Measurements from ENCODE around the gene PUS7L. TPM values are rescaled to one million over a fixed set of nuclear protein-coding genes. Genes with fewer than 3 reads are reported as not detected.

PUS7L gene
- total RNA-seq, 1 experiment from 2014 or later = 16.2 TPM

- CTCF ChIA-PET = interaction anchor here (1.0 to 1.1 kb wide), 2 partner anchors 71 to 77 kb away, joined by 5 to 6 read pairs; no protein-coding TSS in a partner anchor
- Histone ChIP-seq H3K9me3 (ENCODE audit: low read depth, low read length, poor library complexity, severe bottlenecking) (no peaks in the 10 kb centered on the region), H3K4me3 (ENCODE audit: low read depth, low read length, poor library complexity, severe bottlenecking) (peak within 1 kb of the TSS; percentile 92), H3K27me3 (replicated peaks; ENCODE audit: insufficient read depth, low read depth, low read length, poor library complexity) (no peaks in the 10 kb centered on the region), H3K4me1 (ENCODE audit: insufficient read depth, low read length, poor library complexity, severe bottlenecking) (peaks cover 15% of the 10 kb centered on the region), H3K36me3 (ENCODE audit: insufficient read depth, low read length, poor library complexity, severe bottlenecking) (peaks cover 10% of the 10 kb centered on the region), H3K27ac (ENCODE audit: low read depth, low read length, poor library complexity, severe bottlenecking) (peak within 1 kb of the TSS; percentile 97)
- TF ChIP-seq EZH2 (IDR thresholded peaks at IDR 0.05; ENCODE audit: borderline replicate concordance, low read depth, low read length, poor library complexity, severe bottlenecking) (no peak), CTCF (conservative IDR thresholded peaks at IDR 0.05; ENCODE audit: low read depth, low read length) (peak; percentile 27; the same call in 1 of the 2 replicates)
- intact Hi-C loops (cut with micrococcal nuclease; ENCODE audit: unreplicated experiment) = no loop called here
- POLR2A ChIA-PET (ENCODE audit: low non-redundant PET) = no interaction called here
- DNase-seq (ENCODE audit: low spot score) = peak; percentile 90
- no TSS peak for BruUV-seq (replicated peaks)
These were observed 47.5 kb upstream of the PUS7L start, which contains the start of gene TWF1 for GRCh38 chr12:43805860-43806736. Gene TWF1, minus strand, starts transcription at chr12:43806317. Its CDS starts 72 bp downstream, at chr12:43806245.

- TSS peak; percentile 38 for BruUV-seq (replicated peaks)
- CTCF ChIA-PET = interaction anchor here (0.6 to 1.1 kb wide), 3 partner anchors 71 to 1015 kb away, joined by 3 to 6 read pairs (median 5); no protein-coding TSS in a partner anchor
- Histone ChIP-seq H3K9me3 (ENCODE audit: low read depth, low read length, poor library complexity, severe bottlenecking) (no peaks in the 10 kb centered on the region), H3K4me3 (ENCODE audit: low read depth, low read length, poor library complexity, severe bottlenecking) (peak overlapping the region; percentile 92), H3K27ac (ENCODE audit: low read depth, low read length, poor library complexity, severe bottlenecking) (peak overlapping the region; percentile 97), H3K4me1 (ENCODE audit: insufficient read depth, low read length, poor library complexity, severe bottlenecking) (peaks cover 15% of the 10 kb centered on the region), H3K36me3 (ENCODE audit: insufficient read depth, low read length, poor library complexity, severe bottlenecking) (peaks cover 18% of the 10 kb centered on the region), H3K27me3 (replicated peaks; ENCODE audit: insufficient read depth, low read depth, low read length, poor library complexity) (no peaks in the 10 kb centered on the region)
- intact Hi-C loops (cut with micrococcal nuclease; ENCODE audit: unreplicated experiment) = no loop called here
- DNase-seq (ENCODE audit: low spot score) = peak; percentile 22
- POLR2A ChIA-PET (ENCODE audit: low non-redundant PET) = no interaction called here
- TF ChIP-seq EZH2 (IDR thresholded peaks at IDR 0.05; ENCODE audit: borderline replicate concordance, low read depth, low read length, poor library complexity, severe bottlenecking) = no peak
- no peak for TF ChIP-seq CTCF (conservative IDR thresholded peaks at IDR 0.05; ENCODE audit: low read depth, low read length)
These were observed 46.7 kb upstream of the PUS7L start for GRCh38 chr12:43805149-43805859.

- BruUV-seq (replicated peaks) = no TSS peak
- Histone ChIP-seq H3K4me1 (ENCODE audit: insufficient read depth, low read length, poor library complexity, severe bottlenecking) (no peaks in the 10 kb centered on the region), H3K27ac (ENCODE audit: low read depth, low read length, poor library complexity, severe bottlenecking) (no peak overlapping the region), H3K4me3 (ENCODE audit: low read depth, low read length, poor library complexity, severe bottlenecking) (no peak overlapping the region), H3K36me3 (ENCODE audit: insufficient read depth, low read length, poor library complexity, severe bottlenecking) (peaks cover 72% of the 10 kb centered on the region), H3K27me3 (replicated peaks; ENCODE audit: insufficient read depth, low read depth, low read length, poor library complexity) (no peaks in the 10 kb centered on the region), H3K9me3 (ENCODE audit: low read depth, low read length, poor library complexity, severe bottlenecking) (no peaks in the 10 kb centered on the region)
- no peak for DNase-seq (ENCODE audit: low spot score)
- ChIA-PET POLR2A (ENCODE audit: low non-redundant PET) (no interaction called here), CTCF (no interaction called here)
- intact Hi-C loops (cut with micrococcal nuclease; ENCODE audit: unreplicated experiment) = no loop called here
- TF ChIP-seq CTCF (conservative IDR thresholded peaks at IDR 0.05; ENCODE audit: low read depth, low read length) (no peak), EZH2 (IDR thresholded peaks at IDR 0.05; ENCODE audit: borderline replicate concordance, low read depth, low read length, poor library complexity, severe bottlenecking) (no peak)
These were observed 39.1 kb upstream of the PUS7L start for GRCh38 chr12:43797561-43798217.
